ENCODE measurements around the gene BYSL.

The BYSL gene

DNA sequence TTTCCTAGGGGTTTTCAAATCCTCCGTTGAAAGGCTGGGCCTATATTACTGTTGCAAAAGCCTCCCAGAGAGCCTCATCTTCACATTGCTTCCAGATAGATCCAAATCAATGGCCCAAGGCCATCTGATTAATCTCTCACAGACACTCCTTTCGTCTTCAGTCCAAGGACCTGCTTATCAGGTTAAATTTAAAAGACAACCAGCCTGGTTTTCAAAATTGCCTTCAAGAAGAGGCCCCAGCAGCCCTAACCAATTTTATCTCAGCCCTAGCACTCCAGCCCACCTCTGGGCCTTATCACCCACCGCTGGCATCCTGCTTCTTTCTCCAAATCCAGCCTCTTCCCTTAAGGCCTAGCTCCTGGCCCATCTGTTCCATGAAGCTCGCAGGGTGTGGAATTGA is 35.8 kb downstream of the BYSL start:
- TF ChIP-seq CTCF (conservative IDR thresholded peaks at IDR 0.05; ENCODE audit: low read depth, low read length): no peak
- no peak for DNase-seq (ENCODE audit: low read depth)
- H3K4me3 ChIP-seq (ENCODE audit: low read depth, low read length): no peak overlapping the region

DNA sequence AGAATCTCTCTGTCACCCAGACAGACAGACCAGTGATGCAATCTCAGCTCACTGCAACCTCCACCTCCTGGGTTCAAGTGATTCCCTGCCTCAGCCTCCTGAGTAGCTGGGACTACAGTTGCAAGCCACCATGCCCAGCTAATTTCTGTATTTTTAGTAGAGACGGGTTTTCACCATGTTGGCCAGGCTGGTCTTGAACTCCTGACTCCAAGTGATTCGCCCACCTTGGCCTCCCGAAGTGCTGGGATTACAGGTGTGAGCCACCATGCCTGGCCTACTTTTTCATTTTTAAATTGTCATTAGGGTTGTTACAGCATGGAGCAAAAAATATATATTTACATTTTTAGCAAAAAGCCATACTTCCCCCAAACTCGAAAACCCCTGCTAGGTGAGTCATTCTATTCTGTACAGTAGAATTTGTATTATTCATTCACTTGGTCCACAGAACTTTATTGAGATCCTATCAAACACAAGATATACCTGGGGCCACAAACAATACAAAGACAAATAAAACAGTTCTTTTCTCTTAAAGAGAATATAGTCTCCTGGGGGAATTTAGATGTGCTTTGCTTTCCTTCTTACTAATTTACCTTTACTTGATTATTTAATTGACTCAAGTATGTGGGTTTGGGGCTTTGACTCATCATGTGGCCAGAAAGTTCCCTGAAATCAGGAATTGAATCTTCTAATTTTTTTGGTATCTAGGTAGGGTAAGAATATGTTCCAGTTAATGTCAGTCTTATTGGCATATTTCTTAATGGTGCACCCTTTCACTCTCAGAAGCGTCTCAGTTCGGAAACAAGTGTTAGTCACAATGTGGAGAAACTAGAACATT is 36.9 kb downstream of the BYSL start:
- DNase-seq (ENCODE audit: low read depth): no peak
- no peak overlapping the region for H3K4me3 ChIP-seq (ENCODE audit: low read depth, low read length)
- no peak for TF ChIP-seq CTCF (conservative IDR thresholded peaks at IDR 0.05; ENCODE audit: low read depth, low read length)

GRCh38 chr6:41960028-41960427 is 38.7 kb downstream of the BYSL start:
- no peak overlapping the region for H3K4me3 ChIP-seq (ENCODE audit: low read depth, low read length)
- no peak for DNase-seq (ENCODE audit: low read depth)
- TF ChIP-seq CTCF (conservative IDR thresholded peaks at IDR 0.05; ENCODE audit: low read depth, low read length): no peak

- DNase-seq (ENCODE audit: low read depth): no peak
- TF ChIP-seq CTCF (conservative IDR thresholded peaks at IDR 0.05; ENCODE audit: low read depth, low read length): no peak
- no peak overlapping the region for H3K4me3 ChIP-seq (ENCODE audit: low read depth, low read length)
Measured at GRCh38 chr6:41963371-41963770, 42.1 kb downstream of the BYSL start.

DNA sequence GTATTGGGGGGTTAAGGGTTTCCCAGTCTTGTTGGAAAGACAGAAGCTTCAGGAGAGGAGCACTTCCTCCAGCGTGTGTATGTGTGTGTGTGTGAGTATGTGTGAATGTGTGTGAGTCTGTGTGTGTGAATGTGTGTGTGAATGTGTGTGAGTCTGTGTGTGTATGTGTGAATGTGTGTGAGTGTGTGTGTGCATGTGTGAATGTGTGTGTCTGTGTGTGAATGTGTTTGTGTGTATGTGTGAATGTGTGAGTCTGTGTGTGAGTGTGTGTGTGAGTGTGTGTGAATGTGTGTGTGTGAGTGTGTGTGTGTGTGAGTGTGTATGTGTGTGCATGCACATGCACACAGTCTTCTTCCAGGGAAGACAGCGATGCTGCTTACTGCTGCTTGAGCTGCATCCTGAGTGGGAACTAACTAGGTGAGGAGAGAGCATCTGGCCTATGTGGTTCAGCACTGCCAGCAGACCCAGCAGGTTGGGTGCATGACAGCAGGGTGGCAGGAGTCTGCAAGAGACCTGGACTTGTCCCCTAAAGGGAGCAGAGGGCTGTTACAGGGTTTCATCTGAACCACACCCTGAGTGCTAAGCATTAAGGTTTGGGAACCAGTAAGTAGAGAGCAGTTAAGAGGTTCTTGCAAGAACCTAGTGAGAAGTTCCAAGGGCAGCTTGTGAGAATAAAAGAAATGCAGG is 43.0 kb downstream of the BYSL start:
- DNase-seq (ENCODE audit: low read depth): no peak
- TF ChIP-seq CTCF (conservative IDR thresholded peaks at IDR 0.05; ENCODE audit: low read depth, low read length): no peak
- no peak overlapping the region for H3K4me3 ChIP-seq (ENCODE audit: low read depth, low read length)

- no peak for DNase-seq (ENCODE audit: low read depth)
- no peak for TF ChIP-seq CTCF (conservative IDR thresholded peaks at IDR 0.05; ENCODE audit: low read depth, low read length)
- no peak overlapping the region for H3K4me3 ChIP-seq (ENCODE audit: low read depth, low read length)
Measured at GRCh38 chr6:41965429-41966213, 44.3 kb downstream of the BYSL start.

Data from choroid plexus epithelial cell (primary cell).